GM12872 (cell line): ENCODE measurements around the gene GBP2.

Experiments used
- TF ChIP-seq, protein P1 (sequence below): IDR thresholded peaks from 3 replicates; pipeline ENCODE4 v1.5.1; 2011; ENCODE audit warnings: low read depth, mild to moderate bottlenecking, low read length, moderate library complexity; ENCODE audit not compliant: insufficient read depth

Gene GBP2

DNA sequence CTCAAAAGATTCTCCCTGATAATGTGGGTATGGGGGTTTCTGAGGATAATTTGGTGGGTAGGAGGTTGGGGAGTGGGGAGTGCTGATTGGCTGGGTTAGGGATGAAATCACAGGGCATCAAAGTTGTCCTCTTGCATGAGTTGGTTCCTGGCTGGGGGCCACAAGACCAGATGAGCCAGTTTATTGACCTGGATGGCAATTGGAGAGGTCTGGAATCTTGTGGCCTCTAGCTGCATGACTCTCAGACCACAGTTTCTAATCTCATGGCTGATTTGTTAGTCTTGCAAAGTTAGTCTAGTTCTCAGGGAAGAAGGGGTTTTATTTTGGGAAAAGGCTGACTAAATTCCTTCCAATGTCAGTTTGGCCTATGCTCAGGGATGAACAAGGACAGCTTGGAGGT is 57.6 kb downstream of the GBP2 start:
- TF ChIP-seq, protein P1, sequence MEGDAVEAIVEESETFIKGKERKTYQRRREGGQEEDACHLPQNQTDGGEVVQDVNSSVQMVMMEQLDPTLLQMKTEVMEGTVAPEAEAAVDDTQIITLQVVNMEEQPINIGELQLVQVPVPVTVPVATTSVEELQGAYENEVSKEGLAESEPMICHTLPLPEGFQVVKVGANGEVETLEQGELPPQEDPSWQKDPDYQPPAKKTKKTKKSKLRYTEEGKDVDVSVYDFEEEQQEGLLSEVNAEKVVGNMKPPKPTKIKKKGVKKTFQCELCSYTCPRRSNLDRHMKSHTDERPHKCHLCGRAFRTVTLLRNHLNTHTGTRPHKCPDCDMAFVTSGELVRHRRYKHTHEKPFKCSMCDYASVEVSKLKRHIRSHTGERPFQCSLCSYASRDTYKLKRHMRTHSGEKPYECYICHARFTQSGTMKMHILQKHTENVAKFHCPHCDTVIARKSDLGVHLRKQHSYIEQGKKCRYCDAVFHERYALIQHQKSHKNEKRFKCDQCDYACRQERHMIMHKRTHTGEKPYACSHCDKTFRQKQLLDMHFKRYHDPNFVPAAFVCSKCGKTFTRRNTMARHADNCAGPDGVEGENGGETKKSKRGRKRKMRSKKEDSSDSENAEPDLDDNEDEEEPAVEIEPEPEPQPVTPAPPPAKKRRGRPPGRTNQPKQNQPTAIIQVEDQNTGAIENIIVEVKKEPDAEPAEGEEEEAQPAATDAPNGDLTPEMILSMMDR: no peak

DNA sequence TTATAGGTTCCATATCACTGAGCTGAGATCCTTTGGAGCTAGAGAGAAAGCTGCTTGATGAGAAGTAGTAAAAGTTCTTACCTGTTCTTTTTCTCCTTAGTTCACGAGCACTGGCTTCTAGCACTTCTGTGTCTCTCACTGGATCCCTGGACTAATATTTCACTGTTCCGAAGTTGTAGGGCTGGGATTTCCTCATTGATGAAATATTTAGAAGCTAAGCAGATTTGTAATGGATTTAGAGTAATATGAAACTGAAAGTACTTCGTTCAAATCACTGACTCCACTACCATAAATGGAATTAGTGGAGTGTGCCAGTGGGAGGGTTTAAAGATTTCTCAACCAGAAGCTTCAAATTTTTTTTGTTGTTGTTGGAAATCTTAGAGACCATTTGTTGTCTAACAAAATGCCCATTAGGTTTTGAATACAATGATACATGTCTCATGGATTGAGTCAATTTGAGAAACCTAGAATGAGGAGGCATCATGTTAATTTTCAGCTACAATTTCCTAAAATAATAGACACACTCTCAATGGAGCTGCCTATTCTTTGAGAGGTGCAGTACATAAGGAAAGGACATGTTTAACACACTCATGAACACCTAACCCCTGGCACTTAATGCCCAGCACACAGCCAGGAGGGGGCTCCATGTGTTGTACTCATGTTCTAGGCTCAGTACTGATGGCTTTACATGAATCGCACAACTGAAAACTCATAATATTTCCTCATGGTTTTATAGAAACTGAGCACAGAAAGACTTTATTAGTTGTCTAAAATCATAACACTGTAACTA is 60.6 kb downstream of the GBP2 start, which contains the start of gene GBP1:
GBP1 (minus strand) TSS at position 130 of the 790 bp plus-strand sequence. CDS start 1,974 bp downstream, outside the sequence.
- TF ChIP-seq, protein P1: no peak

DNA sequence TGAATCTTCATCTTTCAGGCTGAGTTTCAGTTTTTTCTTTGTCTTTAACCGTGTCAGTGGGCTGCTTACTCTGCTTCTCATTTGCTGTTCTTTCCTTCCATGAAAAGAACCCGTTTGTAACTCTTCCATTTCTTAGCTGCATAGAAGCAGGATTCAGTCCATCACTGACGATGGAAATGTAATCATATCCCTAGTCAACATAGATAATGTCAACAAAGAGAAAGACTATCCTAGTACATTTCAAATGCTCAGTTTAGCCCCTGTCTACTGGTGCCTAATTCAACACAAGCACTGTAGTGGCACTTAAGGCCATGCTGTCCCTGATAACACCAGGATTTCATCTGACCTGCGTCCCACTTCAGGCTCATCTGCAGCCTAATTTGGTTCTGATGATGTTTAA is 61.3 kb downstream of the GBP2 start:
- TF ChIP-seq, protein P1: no peak

DNA sequence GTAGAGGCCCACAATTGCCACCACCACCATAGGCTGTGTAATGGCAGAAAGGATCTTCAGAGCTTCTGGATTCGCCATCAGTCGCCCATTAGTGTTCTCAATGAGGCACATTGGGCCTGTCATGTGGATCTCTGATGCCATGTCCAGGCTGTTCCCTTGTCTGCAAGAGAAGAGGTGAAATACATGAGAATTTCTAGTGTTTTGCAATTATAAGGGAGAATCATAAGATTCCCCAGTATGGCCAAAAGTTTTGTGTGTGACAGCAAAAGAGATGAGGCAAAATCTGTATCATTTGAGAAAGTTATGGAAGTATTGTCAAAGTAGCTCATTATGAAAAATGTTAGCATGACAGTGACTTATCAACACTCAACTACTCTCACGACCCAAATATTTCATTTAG is 62.8 kb downstream of the GBP2 start:
- TF ChIP-seq, protein P1: no peak

DNA sequence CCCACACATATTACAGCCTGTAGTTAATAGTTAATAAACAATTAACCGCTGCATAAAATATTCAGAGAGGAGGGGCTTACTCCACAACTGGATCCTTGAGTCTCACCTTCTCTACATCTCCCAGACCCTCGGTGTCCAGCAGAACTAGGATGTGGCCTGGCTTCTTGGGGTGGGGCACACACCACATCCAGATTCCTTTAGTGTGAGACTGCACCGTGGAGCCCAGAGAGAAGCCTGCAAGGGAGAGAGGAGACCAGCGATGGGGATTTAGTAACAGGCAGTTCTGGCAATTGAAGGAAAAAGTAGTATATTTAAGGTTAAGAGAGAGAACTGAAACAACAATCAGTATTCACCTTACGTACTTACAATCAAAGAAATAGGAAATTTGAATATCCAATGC is 65.8 kb downstream of the GBP2 start:
- TF ChIP-seq, protein P1: no peak
